Muscle layer of duodenum (tissue), 2 donors: Measurements from ENCODE around the gene MYH13.

Experiments used
- H3K27ac ChIP-seq: one replicate; pipeline ENCODE4 v1.7.0; 2013; ENCODE audit warnings: mild to moderate bottlenecking, low read length
- H3K27me3 ChIP-seq: one replicate; pipeline ENCODE4 v1.7.0; 2013; ENCODE audit warnings: low read depth, mild to moderate bottlenecking, control low read depth, low read length
- H3K36me3 ChIP-seq, 2 donors: one replicate each; pipeline ENCODE4 v1.7.0; 2013; ENCODE audit warnings: low read length in 2 of 2, control low read depth in 1 of 2, mild to moderate bottlenecking in 1 of 2; ENCODE audit not compliant: insufficient read depth in 2 of 2, control insufficient read depth in 1 of 2
- H3K4me1 ChIP-seq, 2 donors: one replicate each; pipeline ENCODE4 v1.7.0; 2013; ENCODE audit warnings: low read length in 2 of 2, mild to moderate bottlenecking in 2 of 2, control low read depth in 1 of 2, moderate library complexity in 1 of 2; ENCODE audit not compliant: insufficient read depth in 2 of 2, control insufficient read depth in 1 of 2
- H3K4me3 ChIP-seq, 2 donors: one replicate each; pipeline ENCODE4 v1.7.0; 2013; ENCODE audit warnings: low read length in 2 of 2, low read depth in 1 of 2, mild to moderate bottlenecking in 1 of 2
- H3K9me3 ChIP-seq, 2 donors: one replicate each; pipeline ENCODE4 v1.7.0; 2013; ENCODE audit warnings: low read length in 2 of 2, control low read depth in 1 of 2, mild to moderate bottlenecking in 1 of 2; ENCODE audit not compliant: control insufficient read depth in 1 of 2
- donor health status: healthy.

MYH13 gene

DNA sequence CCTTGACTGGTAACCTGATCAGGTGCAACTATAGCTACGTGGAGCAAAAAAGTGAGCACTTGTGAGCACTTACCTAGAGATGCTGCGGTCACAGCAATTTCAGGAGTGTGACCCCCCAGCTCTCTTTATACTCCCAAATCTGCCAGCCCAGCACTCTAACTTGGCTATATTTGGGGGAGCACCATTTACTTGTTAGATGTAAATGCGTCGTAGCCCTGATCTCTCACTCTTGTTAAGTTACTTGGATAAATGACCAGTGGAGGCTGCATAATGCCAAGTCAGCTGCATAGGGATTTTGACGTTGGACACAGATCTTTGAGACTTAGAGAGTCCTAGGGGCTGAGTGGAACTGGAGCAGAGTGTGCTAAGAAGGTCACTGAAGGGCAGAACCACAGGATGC lies at the start of gene MYH13:
MYH13 (minus strand) TSS at position 101 of the 400 bp plus-strand sequence. CDS start 8,476 bp downstream, outside the sequence.
- Histone ChIP-seq H3K27me3 (no peaks in the 10 kb centered on the region), H3K4me1 (no peaks in the 10 kb centered on the region), H3K27ac (no peak within 1 kb of the TSS), H3K4me3 (no peak within 1 kb of the TSS), H3K9me3 (no peaks in the 10 kb centered on the region), H3K36me3 (no peaks in the 10 kb centered on the region)

DNA sequence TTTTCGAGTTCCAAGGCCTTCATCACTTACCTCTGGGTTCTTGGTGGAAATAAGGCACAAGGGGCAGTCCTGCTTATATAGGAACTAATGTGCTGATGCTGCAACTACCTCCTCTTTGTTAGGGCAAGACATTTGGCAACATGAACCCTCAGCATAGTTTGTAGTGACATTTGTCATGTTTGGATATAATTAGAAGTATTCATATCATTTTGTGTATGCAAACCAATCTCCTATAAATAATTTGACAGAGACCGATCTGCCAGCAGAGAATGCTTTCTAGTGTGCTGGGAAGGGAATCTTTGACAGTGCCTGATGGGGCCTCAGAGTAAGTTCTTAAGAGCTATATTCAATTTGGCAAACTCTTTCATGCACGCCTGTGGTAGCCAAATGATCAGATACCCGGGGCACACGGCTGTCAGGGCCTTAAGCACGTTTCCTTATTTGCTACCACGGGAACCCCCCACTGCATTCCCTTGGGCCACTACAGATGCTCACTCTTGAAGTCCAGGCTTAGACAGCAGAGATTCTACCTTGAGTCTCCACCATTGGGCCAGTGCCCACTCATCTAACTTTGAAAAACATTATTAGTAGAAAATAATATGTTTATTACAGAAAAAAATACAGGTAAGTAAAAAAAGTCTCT lies 49.2 kb upstream of the MYH13 start, which contains the start of gene MYH8:
MYH8 (minus strand) TSS at position 51 of the 643 bp plus-strand sequence. CDS start 1,723 bp downstream, outside the sequence.
- Histone ChIP-seq H3K9me3 (no peaks in the 10 kb centered on the region), H3K27me3 (no peaks in the 10 kb centered on the region), H3K36me3 (no peaks in the 10 kb centered on the region), H3K4me1 (no peaks in the 10 kb centered on the region), H3K27ac (no peak within 1 kb of the TSS), H3K4me3 (no peak within 1 kb of the TSS)

DNA sequence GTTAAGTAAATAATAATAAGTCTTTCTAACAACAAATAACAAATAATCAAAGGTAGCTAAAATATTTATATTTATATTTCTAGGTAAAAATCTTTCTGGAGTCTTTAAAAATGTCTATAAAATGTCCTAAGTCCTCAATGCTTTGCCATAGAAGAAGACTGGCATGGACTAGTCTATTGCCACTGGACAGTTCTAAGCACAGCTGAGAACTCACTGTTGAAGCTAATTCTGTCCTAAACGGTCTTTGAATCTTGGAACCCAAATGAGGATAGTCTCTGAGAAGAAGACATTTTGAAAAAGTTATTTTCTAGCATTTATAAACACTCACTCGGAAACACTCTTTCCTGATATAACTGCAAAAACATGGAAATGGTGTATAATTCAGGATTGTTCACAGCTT lies 48.4 kb upstream of the MYH13 start:
- Histone ChIP-seq H3K27ac (no peak overlapping the region), H3K27me3 (no peaks in the 10 kb centered on the region), H3K4me3 (no peak overlapping the region), H3K36me3 (no peaks in the 10 kb centered on the region), H3K4me1 (no peaks in the 10 kb centered on the region), H3K9me3 (no peaks in the 10 kb centered on the region)

DNA sequence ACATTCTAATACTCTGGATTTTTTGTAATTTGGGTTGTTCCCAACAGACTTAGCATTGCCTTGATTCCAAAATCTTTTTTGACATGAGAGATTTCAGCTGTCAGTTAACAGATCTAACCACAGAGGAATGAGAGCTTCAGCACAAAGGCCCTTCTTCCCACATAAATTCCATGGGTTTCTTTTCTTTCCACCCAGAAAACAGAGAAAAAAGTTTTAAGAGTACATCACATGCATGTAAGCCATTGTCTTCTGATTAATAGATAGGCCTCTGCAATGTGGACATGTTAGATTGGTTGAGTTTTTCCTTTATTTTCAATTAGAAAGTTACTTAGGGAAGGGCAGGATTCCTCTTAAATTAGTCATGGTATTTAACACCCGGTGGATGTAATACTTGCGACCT lies 48.0 kb upstream of the MYH13 start:
- Histone ChIP-seq H3K9me3 (no peaks in the 10 kb centered on the region), H3K36me3 (no peaks in the 10 kb centered on the region), H3K4me3 (no peak overlapping the region), H3K27me3 (no peaks in the 10 kb centered on the region), H3K4me1 (no peaks in the 10 kb centered on the region), H3K27ac (no peak overlapping the region)

DNA sequence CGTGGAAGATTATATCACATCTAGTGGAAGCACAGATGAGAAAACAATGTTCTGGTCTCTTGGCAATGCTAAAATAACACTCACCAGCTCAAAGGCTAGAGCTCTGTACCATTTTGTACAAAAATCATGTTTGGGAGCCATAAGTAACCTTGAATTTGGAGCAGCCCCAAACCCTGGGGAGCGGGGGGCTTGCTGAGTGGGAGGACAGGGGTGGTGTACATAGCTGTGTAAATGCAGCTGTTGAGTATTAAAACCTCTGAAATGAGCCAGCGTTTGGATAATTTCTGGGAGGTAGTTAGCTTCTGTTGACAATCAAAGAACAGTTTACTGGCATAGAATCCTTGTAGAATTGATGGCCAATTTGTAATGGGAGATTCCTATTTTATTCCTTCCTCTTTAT lies 44.6 kb upstream of the MYH13 start:
- H3K36me3 ChIP-seq: no peaks in the 10 kb centered on the region
- no peak overlapping the region for H3K4me3 ChIP-seq
- H3K27me3 ChIP-seq: no peaks in the 10 kb centered on the region
- H3K4me1 ChIP-seq: no peaks in the 10 kb centered on the region
- H3K9me3 ChIP-seq: no peaks in the 10 kb centered on the region
- H3K27ac ChIP-seq: no peak overlapping the region

DNA sequence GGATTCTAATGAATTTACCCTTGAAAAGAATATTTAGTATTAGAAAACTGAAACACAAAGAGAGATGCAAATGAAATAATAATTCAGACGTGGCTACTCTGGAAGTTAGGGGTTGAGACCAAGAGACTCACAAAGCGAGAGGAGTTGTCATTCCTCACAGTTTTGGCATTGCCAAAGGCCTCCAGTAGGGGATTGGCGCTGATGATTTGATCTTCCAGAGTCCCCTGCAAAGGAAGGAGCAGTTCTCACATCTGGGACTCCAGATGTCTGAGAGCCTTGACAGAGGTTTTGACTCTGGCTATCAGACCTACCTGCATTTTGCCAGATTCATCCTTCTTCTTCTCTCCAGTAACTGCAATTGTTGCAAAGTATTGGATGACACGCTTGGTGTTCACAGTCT lies 42.4 kb upstream of the MYH13 start:
- Histone ChIP-seq H3K4me3 (no peak overlapping the region), H3K9me3 (no peaks in the 10 kb centered on the region), H3K36me3 (no peaks in the 10 kb centered on the region), H3K27me3 (no peaks in the 10 kb centered on the region), H3K27ac (no peak overlapping the region), H3K4me1 (no peaks in the 10 kb centered on the region)

DNA sequence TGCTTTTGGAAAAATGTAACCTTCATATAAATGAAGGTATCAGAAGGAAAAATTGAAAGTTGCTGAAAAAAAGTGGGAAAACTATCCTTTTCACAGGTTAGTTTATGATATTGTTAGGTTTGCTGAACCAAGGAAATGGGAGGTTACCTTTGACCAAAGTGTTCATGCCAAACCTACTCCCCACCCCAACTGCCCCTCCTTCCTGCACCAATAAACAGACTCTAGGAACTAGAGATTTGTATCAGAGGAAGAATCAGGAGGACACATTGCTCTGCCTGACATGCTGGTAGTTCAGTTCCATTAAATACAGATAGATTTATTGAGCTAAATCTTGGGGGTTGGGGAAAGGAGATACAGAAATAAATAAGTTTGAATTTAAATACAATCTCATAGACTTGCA lies 30.8 kb upstream of the MYH13 start:
- Histone ChIP-seq H3K27ac (no peak overlapping the region), H3K4me1 (no peaks in the 10 kb centered on the region), H3K27me3 (no peaks in the 10 kb centered on the region), H3K9me3 (no peaks in the 10 kb centered on the region), H3K4me3 (no peak overlapping the region), H3K36me3 (no peaks in the 10 kb centered on the region)

DNA sequence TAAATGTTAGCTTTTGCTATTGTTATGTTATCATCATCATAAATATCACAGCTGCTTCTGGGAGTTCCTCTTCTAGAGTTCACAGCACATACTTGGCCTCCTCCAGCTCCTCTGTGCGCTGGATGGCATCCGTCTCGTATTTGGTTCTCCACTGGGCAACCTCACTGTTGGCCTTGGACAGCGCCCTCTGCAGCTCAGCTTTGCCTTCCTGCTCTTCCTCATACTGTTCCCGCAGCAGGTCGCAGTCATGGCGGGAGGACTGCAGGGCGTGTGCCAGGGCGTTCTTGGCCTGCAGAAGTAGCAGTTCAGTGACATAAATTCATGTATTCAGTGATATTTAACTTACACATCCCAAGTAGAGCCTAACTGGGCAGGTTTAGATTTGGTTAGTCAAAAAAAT lies 25.5 kb upstream of the MYH13 start:
- Histone ChIP-seq H3K9me3 (no peaks in the 10 kb centered on the region), H3K4me3 (no peak overlapping the region), H3K36me3 (no peaks in the 10 kb centered on the region), H3K27ac (no peak overlapping the region), H3K27me3 (no peaks in the 10 kb centered on the region), H3K4me1 (no peaks in the 10 kb centered on the region)

DNA sequence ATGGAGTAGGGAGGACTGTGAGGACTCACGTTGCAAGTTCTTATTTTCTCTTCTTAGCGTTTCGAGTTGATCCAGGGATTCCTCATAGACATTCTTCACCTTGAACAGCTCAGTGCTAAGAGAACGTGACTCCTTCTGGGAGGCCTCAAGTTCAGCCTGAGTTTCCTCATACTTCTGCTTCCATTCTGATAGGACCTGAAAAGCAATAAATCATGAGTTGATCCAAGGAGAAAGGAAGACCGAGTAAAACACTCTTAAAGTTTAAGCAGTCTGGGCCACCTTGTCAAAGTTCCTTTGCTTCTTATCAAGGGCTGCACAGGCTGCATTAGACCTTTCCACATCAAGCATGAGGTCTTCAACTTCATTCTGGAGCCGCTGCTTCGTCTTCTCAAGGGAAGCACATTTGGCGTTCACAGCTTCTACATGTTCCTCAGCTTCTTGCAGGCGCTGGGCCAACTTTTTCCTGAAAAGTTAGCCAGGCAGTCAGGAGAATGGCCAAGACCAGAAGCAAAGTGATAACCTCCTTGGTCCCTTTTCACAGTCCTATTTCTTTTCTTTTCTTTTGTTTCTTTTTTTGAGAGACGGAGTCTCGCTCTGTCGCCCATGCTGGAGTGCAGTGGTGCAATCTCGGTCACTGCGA lies 23.8 kb upstream of the MYH13 start:
- Histone ChIP-seq H3K4me1 (no peaks in the 10 kb centered on the region), H3K9me3 (no peaks in the 10 kb centered on the region), H3K36me3 (no peaks in the 10 kb centered on the region), H3K27me3 (no peaks in the 10 kb centered on the region), H3K27ac (no peak overlapping the region), H3K4me3 (no peak overlapping the region)

DNA sequence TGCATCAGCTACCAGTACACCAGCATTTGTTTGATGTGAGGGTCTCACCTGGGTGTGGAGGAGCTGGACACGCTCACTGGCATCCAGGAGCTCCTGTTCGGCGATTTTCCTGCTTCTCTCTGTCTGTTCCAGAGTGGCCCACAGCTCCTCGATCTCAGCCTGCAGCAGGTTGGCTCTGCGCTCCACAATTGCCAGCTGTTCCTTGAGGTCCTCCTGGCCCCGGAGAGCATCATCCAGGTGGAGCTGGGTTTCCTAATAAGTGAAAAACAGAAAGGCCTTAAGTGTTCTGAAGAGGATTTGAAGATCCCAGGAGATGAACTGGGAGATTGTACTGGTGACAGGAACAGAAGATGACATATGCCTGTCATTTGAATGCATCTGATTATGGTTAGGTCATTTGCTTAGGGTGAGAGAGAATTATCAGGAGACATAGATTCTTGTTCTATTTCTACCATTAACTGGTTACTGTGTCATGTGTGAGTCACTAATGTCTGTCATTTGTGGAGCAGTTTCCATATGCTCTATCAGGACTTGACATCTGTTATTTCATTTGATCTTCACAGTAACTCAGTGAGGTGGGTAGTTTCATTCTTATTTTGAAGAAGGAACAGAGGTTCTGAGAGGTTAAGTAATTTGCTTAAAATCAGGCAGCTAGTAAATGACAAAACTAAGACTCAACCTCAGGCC lies 21.5 kb upstream of the MYH13 start:
- Histone ChIP-seq H3K4me3 (no peak overlapping the region), H3K27me3 (no peaks in the 10 kb centered on the region), H3K36me3 (no peaks in the 10 kb centered on the region), H3K9me3 (no peaks in the 10 kb centered on the region), H3K4me1 (no peaks in the 10 kb centered on the region), H3K27ac (no peak overlapping the region)

DNA sequence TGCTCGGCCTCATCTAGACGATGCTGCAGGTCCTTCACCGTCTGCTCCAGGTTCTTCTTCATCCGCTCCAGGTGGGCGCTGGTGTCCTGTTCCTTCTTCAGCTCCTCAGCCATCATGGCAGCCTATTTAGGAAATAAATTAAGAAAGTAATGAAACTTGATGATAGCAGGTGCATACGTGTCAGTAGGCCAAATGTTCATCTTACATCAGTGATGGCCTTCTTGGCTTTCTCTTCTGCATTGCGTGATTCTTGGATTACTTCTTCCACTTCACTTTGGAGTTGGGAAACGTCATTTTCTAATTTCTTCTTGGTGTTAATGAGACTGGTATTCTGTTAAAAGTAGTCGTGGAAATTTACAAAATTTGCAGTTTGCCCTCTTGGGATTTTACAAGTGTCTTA lies 20.1 kb upstream of the MYH13 start:
- Histone ChIP-seq H3K4me3 (no peak overlapping the region), H3K9me3 (no peaks in the 10 kb centered on the region), H3K36me3 (no peaks in the 10 kb centered on the region), H3K4me1 (no peaks in the 10 kb centered on the region), H3K27ac (no peak overlapping the region), H3K27me3 (no peaks in the 10 kb centered on the region)
